ENCODE results near the gene OSBPL8. TPM values are rescaled to one million over a fixed set of nuclear protein-coding genes. Genes with fewer than 3 reads are reported as not detected.

OSBPL8 gene
- total and polyA plus RNA-seq, 2 of the 8 experiments (the other 6 are each of a cell fraction or from before 2014, with no cell fraction given) = 10.9 to 81.1 TPM

- Histone ChIP-seq H2AK5ac (ENCODE audit: low read depth, low read length) (no peak overlapping the region), H3K56ac (replicated peaks; ENCODE audit: insufficient read length, low read depth, low read length) (peak overlapping the region; percentile 70), H3K4me2 (ENCODE audit: insufficient read depth in 1 of 2, low read depth in 2 of 2, low read length in 2 of 2) (no peak overlapping the region), H3K14ac (ENCODE audit: insufficient read length) (no peak overlapping the region), H2BK12ac (ENCODE audit: low read depth, low read length) (no peak overlapping the region), H4K20me1 (replicated peaks in 1 of 2; ENCODE audit: control insufficient read depth in 1 of 2, insufficient read depth in 2 of 2, low read length in 2 of 2) (no peaks in the 10 kb centered on the region), H3K23me2 (ENCODE audit: low read depth, low read length) (no peaks in the 10 kb centered on the region; the same call in 1 of the 2 replicates), H3K4ac (replicated peaks; ENCODE audit: insufficient read length, low read depth, low read length) (no peak overlapping the region), H3K79me1 (ENCODE audit: low read depth, low read length) (no peaks in the 10 kb centered on the region), H2BK120ac (replicated peaks; ENCODE audit: low read depth, low read length) (no peak overlapping the region), H3K4me1 (replicated peaks in 1 of 4; ENCODE audit: control insufficient read depth in 3 of 4, insufficient read depth in 4 of 4, low read length in 3 of 4) (no peaks in the 10 kb centered on the region), H3K36me3 (ENCODE audit: control insufficient read depth in 2 of 4, insufficient read depth in 4 of 4, low read length in 3 of 4) (no peaks in the 10 kb centered on the region), H3K9me3 (ENCODE audit: insufficient read depth in 2 of 2, low read depth in 1 of 2, low read length in 1 of 2) (peaks cover 0 to 8% of the 10 kb centered on the region in 2 experiments; a peak in 1 of 4 replicates), H3K4me3 (ENCODE audit: extremely low read depth in 1 of 4, insufficient read depth in 2 of 4, low read depth in 3 of 4, low read length in 4 of 4) (no peak overlapping the region), H2BK5ac (ENCODE audit: low read depth, low read length) (no peak overlapping the region), H3K23ac (ENCODE audit: insufficient read length) (no peak overlapping the region), H3K27ac (ENCODE audit: low read depth, low read length) (no peak overlapping the region), H2BK15ac (ENCODE audit: low read length) (no peak overlapping the region), H2BK20ac (ENCODE audit: low read length) (no peak overlapping the region), H3K27me3 (replicated peaks in 1 of 4; ENCODE audit: control insufficient read depth in 3 of 4, extremely low read depth in 1 of 4, insufficient read depth in 3 of 4, low read length in 3 of 4) (no peaks in the 10 kb centered on the region), H2AFZ (ENCODE audit: low read length) (no peak overlapping the region), H4K8ac (ENCODE audit: extremely low read depth, insufficient read depth, low read length) (no peak overlapping the region), H3K9ac (replicated peaks in 1 of 4; ENCODE audit: extremely low read depth in 1 of 4, low read depth in 3 of 4, low read length in 3 of 4) (no peak overlapping the region), H4K91ac (replicated peaks; ENCODE audit: insufficient read length, low read length) (no peak overlapping the region), H3K79me2 (ENCODE audit: control insufficient read depth in 1 of 2, insufficient read depth in 2 of 2, low read length in 2 of 2) (no peaks in the 10 kb centered on the region), H4K5ac (ENCODE audit: insufficient read length, low read depth, low read length) (no peak overlapping the region), H3K18ac (ENCODE audit: extremely low read depth, low read length) (no peak overlapping the region)
- DNase-seq (ENCODE audit: low read depth in 1 of 2, low spot score in 2 of 2) (no peak), FAIRE-seq (no peak)
- 88% methylated on average over 2 of the region's 2 CpGs; no CpG with 5 or more reads in 1 of the 2 experiments for WGBS, 2 experiments (ENCODE audit: extremely low coverage in 1 of 2, insufficient coverage in 1 of 2, insufficient read length in 1 of 2, insufficient replicate concordance in 2 of 2, low coverage in 1 of 2, low lambda C conversion rate in 2 of 2, missing lambda C conversion rate in 1 of 2)
- POLR2A ChIA-PET (ENCODE audit: partially characterized antibody) = no interaction called here
- CTCF ChIA-PET (ENCODE audit: partially characterized antibody) = no interaction called here
- TF ChIP-seq ZNF274 (IDR thresholded peaks at IDR 0.05; ENCODE audit: borderline replicate concordance, extremely low read depth, low read length) = no peak
- no peak for TF ChIP-seq HDAC2 (IDR thresholded peaks at IDR 0.05; ENCODE audit: borderline replicate concordance in 1 of 2, low read depth in 2 of 2, low read length in 2 of 2)
- TF ChIP-seq SIRT6 (IDR thresholded peaks at IDR 0.05; ENCODE audit: low read length) = no peak
- TF ChIP-seq EGR1 (IDR thresholded peaks at IDR 0.05; ENCODE audit: borderline replicate concordance, low read depth, low read length) = no peak
- TF ChIP-seq TCF12 (IDR thresholded peaks at IDR 0.05; ENCODE audit: low read depth, low read length) = no peak
- TF ChIP-seq NRF1 (IDR thresholded peaks at IDR 0.05; ENCODE audit: low read depth, low read length) = no peak
- no peak for TF ChIP-seq RNF2 (IDR thresholded peaks at IDR 0.05; ENCODE audit: borderline replicate concordance, low read depth, low read length, missing control alignments, poor library complexity, severe bottlenecking)
- no peak for TF ChIP-seq CREB1 (IDR thresholded peaks at IDR 0.05)
- no peak for TF ChIP-seq ATF3 (IDR thresholded peaks at IDR 0.05; ENCODE audit: insufficient read depth, low read depth, low read length)
- TF ChIP-seq CTBP2 (IDR thresholded peaks at IDR 0.05; ENCODE audit: borderline replicate concordance, insufficient read depth, insufficient read length, low read length) = no peak
- no peak for TF ChIP-seq KDM5A (IDR thresholded peaks at IDR 0.05; ENCODE audit: low read length)
- TF ChIP-seq CHD2 (IDR thresholded peaks at IDR 0.05; ENCODE audit: low read length) = no peak
- TF ChIP-seq TAF1 (IDR thresholded peaks at IDR 0.05; ENCODE audit: low read depth, low read length) = no peak
- TF ChIP-seq FOSL1 (IDR thresholded peaks at IDR 0.05; ENCODE audit: insufficient read depth, low read depth, low read length) = no peak
These were observed 230.4 kb downstream of the OSBPL8 start for GRCh38 chr12:76329159-76329558.

Data from H1 (cell line).